Activated T-cell treated with anti-CD3 and anti-CD28 coated beads, Interleukin-2, amount 50 U/mL, for 4 hours (primary cell): ENCODE data around the gene AUTS2. TPM values are rescaled to one million over a fixed set of nuclear protein-coding genes. Genes with fewer than 3 reads are reported as not detected.

Experiments used
- ATAC-seq, 2 donors: fragments of 200-7000 bp; cut with Tn5 transposase; one replicate each; pipeline ENCODE4 v1.10.0; 2021
- DNase-seq: peaks from one replicate; pipeline ENCODE4 v3.0.0-alpha.2; 2020
- H3K27me3 Mint-ChIP-seq: one replicate; pipeline ENCODE4 v1.8.0; 2021; ENCODE audit warnings: low read depth, mixed read lengths
- H3K36me3 Mint-ChIP-seq: one replicate; pipeline ENCODE4 v1.8.0; 2022; ENCODE audit warnings: mixed read lengths; ENCODE audit not compliant: insufficient read depth
- H3K4me1 Mint-ChIP-seq: one replicate; pipeline ENCODE4 v1.8.0; 2021; ENCODE audit warnings: low read depth, mixed read lengths
- H3K4me3 Mint-ChIP-seq: one replicate; pipeline ENCODE4 v1.8.0; 2021; ENCODE audit warnings: mild to moderate bottlenecking, moderate library complexity, mixed read lengths
- H3K9me3 Mint-ChIP-seq: one replicate; pipeline ENCODE4 v1.8.0; 2021; ENCODE audit warnings: mixed read lengths
- total RNA-seq, 3 donors: library from RNA; stranded (reverse); gene quantifications; one replicate each; pipeline ENCODE4 v1.2.1, GENCODE V29; 2021

AUTS2 gene
- total RNA-seq, 3 donors from 2014 or later: 1.4 to 4.4 (median 2.8) TPM

DNA sequence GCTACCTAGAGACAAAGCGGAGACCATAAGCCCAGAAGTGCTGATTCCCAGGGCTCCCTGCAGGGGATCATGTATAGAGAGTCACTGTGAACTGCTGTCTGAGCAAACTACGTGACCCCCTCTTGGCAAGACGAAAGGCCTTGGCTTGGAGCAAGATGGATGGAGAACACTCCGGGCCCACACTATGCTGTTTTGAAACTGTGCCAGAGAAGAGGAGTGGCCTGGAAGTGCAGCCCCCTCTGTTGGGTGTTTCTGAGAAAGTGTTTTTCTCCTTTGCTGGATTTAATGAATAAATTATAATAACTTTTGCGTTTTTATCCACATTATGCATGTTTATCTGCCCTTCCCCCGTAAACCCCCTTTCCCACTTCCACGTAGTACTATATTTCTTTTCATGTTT, 894.4 kb downstream of the AUTS2 start:
- Mint-ChIP-seq H3K4me3 (no peak overlapping the region), H3K9me3 (no peaks in the 10 kb centered on the region), H3K36me3 (no peaks in the 10 kb centered on the region), H3K4me1 (no peaks in the 10 kb centered on the region), H3K27me3 (no peaks in the 10 kb centered on the region)
- DNase-seq (no peak), ATAC-seq (no peak)

DNA sequence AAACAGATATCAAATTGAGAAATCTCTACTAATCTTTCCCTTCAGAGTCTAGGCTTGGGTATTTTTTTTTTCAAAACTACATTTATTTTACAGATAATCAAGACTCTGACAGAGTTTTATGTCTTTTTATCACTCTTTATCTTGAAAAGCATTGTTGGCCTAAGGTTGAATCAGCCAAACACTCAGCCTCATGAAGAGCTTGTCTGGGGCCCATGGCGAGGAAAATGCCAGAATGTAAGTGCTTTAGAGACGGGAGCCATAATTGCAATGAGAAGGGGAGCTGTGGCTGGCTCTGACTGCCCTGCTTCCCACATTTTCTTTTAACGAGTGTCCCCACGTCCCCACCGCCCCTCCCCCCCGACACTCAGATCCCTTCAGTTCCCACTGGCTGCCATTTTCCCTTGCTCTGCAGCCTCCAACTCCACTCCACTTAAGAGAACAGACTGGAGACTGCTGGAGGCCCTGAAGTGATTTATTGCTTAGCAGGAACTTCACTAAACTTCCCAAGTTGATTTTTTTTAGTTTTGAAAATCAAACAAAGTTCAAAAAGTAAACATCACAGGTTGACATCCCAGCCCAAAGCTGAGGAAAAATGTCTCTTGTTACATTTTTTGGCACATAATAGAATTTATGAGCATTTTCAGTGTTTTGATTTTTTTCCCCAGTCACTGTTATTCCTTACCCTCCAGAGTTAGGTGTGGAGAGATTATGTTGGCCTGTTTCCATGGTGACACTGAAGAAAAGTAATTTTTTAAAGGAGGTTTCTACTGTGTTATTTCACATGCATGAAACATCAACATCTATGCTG, 896.2 kb downstream of the AUTS2 start:
- ATAC-seq: no peak
- no peaks in the 10 kb centered on the region for H3K27me3 Mint-ChIP-seq
- no peak for DNase-seq

DNA sequence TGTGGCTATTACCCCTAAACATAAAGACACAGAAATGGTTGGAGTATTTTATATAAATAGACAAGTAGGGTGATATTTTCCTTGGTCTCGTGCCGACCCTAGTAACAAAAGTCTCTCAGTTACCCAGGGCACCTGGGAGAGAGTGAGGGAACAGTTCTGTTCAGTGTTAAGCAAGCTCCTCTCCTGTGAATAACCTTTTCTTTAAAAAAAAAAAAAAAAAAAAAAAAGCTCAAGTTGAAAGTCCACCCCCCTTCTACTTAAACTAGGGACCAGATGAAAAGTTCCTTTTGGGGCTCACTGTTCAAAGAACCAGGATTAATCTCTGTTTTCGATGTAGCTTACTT, 896.7 kb downstream of the AUTS2 start:
- Mint-ChIP-seq H3K4me3 (no peak overlapping the region), H3K36me3 (no peaks in the 10 kb centered on the region), H3K4me1 (no peaks in the 10 kb centered on the region), H3K9me3 (no peaks in the 10 kb centered on the region), H3K27me3 (no peaks in the 10 kb centered on the region)
- ATAC-seq (no peak), DNase-seq (no peak)

More for the DNA sequence above, 896.2 kb downstream of the AUTS2 start:
- H3K4me1 Mint-ChIP-seq: no peaks in the 10 kb centered on the region
- H3K36me3 Mint-ChIP-seq: no peaks in the 10 kb centered on the region
- no peaks in the 10 kb centered on the region for H3K9me3 Mint-ChIP-seq
- H3K4me3 Mint-ChIP-seq: no peak overlapping the region

DNA sequence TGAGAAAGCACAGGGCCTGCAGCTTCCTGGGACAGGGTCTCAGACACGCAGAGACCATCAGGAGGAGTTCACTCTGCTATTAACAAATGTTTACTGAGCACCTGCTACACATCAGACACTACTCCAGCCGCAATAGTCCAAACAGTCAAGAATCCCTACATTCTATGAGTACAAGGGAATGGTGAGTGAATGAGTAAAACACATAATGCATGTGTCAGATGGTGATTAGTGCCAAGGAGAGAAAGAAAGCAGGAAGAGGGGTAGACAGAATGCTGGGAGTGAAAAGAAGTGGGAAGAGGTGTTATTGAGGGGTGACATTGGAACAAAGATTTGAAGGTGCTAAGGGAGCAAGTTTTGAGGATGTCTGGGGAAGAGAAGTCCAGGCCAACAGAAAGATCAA, 899.5 kb downstream of the AUTS2 start:
- H3K4me1 Mint-ChIP-seq: no peaks in the 10 kb centered on the region
- no peaks in the 10 kb centered on the region for H3K36me3 Mint-ChIP-seq
- no peak for DNase-seq
- no peaks in the 10 kb centered on the region for H3K27me3 Mint-ChIP-seq
- ATAC-seq: no peak
- H3K9me3 Mint-ChIP-seq: no peaks in the 10 kb centered on the region
- no peak overlapping the region for H3K4me3 Mint-ChIP-seq

DNA sequence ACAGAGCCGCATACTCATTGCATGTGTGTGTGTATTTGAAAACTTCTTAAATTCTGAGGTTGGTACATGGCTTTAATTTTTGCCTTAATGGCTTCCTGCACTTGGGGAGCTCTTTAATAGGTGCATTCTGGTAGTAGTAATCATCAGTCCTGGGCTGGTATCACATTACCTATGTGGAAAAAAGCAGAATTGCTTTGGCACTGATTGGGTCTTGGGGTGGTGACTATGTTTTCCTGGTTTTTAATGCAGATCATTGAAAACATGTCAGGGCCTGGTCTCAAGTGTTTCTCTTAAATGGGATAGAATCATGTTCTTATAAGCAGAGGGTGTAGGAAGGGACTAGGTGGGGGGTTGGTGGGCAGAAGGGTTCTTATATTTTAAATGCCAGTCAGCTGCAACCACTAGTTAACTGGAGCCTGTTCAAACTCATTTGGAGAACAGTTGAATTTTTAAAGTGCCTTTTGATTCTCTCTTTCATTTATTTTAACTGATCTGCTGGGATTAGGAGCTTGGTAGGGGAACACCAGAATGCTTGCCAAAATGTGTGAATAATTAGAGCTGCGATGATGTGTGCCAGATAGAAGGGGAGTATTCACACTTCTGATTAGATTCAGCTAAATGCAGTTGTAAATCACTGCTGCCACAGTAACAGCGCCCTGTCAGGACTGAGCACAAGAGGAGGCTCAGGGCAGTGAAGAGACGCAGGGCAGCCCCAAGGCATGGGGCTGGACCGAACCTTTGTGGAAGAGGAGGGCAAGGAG, 900.1 kb downstream of the AUTS2 start:
- H3K9me3 Mint-ChIP-seq: no peaks in the 10 kb centered on the region
- H3K36me3 Mint-ChIP-seq: no peaks in the 10 kb centered on the region
- no peaks in the 10 kb centered on the region for H3K4me1 Mint-ChIP-seq
- no peaks in the 10 kb centered on the region for H3K27me3 Mint-ChIP-seq
- no peak overlapping the region for H3K4me3 Mint-ChIP-seq
- no peak for ATAC-seq
- no peak for DNase-seq

DNA sequence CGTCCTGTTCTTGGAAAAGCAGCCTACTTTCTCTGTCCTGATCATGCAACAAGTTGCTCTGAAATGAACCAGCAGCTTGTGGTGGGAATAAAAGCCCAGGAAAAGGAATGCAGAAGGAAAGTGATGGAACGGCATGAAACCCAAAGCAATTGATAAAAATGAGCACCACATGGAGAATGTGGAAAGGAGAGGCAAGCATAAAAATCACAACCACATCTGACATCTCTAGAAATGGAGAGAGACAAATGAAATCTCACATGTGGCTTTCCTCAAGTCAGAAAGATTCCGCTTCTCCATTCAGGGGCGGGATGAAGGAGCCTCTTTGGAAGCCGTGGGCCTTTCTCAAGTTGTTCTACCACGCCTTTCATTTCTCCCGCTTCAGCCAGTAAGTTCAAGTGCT, 902.0 kb downstream of the AUTS2 start:
- no peaks in the 10 kb centered on the region for H3K4me1 Mint-ChIP-seq
- no peak overlapping the region for H3K4me3 Mint-ChIP-seq
- no peaks in the 10 kb centered on the region for H3K9me3 Mint-ChIP-seq
- H3K36me3 Mint-ChIP-seq: no peaks in the 10 kb centered on the region
- DNase-seq: no peak
- H3K27me3 Mint-ChIP-seq: no peaks in the 10 kb centered on the region
- ATAC-seq: no peak

DNA sequence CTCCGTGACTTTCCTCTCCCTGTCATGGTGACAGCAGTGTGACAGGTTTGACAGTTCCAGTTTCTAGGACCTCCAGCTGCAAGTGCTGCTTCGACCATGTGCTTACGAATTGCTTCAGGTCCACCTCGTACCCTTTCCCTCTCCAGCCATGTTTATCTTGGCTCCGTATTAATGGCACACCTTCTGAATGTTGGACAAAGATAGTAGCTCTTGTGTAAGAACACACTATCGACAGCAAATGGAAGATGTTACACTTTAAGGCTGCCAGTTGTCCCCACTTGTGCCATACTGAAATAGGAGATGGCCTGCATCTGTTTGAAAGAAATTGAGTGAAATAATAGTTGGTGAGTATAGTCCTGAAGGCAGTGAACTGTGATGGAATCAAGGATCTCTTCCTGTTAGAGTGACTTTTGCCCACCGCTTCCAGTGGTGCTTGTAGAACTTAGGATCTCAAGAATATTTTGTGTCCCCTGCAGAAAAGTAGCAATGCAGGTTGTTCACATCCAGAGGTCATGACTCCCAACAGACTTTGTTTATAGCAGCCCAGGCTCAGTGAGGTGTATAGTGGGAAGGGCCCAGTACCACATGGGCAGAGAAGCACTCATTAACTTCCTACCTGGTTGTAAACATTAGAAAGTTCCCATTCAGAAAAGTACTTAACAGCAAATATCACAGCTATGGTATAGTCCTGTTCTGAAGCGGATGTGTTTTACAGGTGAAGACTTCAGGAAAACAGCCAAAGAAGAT, 904.0 kb downstream of the AUTS2 start:
- DNase-seq (no peak), ATAC-seq (no peak)
- no peaks in the 10 kb centered on the region for H3K9me3 Mint-ChIP-seq
- H3K4me3 Mint-ChIP-seq: no peak overlapping the region
- H3K27me3 Mint-ChIP-seq: no peaks in the 10 kb centered on the region
- peaks cover 2% of the 10 kb centered on the region for H3K36me3 Mint-ChIP-seq
- H3K4me1 Mint-ChIP-seq: no peaks in the 10 kb centered on the region

DNA sequence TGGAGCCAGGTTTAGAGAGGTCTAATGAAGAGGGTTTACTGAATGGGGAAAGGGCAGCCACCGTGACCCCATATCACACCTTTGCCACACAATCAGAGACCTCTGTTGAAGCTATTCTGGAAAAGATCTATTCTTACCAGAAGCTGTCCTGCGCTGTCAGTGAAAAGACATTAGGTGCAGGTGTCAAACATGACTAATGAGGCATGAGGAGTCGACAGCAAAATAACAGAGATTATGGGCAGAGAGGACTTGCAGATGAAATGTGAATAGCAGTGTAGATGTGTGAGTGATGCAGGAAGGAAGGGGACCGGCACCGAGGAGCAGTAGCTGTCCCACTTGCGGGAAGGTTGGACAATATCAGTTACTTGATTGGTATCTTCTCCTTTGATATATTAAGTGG, 906.0 kb downstream of the AUTS2 start:
- DNase-seq (no peak), ATAC-seq (no peak)
- Mint-ChIP-seq H3K4me3 (no peak overlapping the region), H3K4me1 (no peaks in the 10 kb centered on the region), H3K36me3 (peaks cover 2% of the 10 kb centered on the region), H3K9me3 (no peaks in the 10 kb centered on the region), H3K27me3 (no peaks in the 10 kb centered on the region)

DNA sequence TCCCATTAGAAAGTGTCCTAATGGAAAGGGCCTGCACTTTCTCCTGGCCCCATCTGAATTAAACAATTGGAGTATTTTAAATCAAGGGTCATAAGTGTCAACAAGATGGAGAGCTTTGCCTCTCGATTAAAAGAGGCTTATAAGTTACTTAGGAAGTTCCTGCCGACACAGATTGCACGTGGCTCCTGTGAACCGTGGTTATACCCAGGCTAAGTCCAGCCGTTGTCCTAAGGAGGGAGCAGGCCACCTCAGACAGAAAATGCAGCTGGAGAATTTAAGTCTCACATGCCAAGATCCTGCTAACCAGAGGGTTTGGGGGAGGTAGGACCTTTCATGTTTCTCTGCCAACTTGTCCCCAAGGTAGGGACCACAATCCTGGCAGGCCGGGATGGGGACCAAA, 907.2 kb downstream of the AUTS2 start:
- no peak for ATAC-seq
- Mint-ChIP-seq H3K27me3 (no peaks in the 10 kb centered on the region), H3K36me3 (peaks cover 2% of the 10 kb centered on the region), H3K4me3 (no peak overlapping the region), H3K4me1 (no peaks in the 10 kb centered on the region), H3K9me3 (no peaks in the 10 kb centered on the region)
- DNase-seq: no peak

DNA sequence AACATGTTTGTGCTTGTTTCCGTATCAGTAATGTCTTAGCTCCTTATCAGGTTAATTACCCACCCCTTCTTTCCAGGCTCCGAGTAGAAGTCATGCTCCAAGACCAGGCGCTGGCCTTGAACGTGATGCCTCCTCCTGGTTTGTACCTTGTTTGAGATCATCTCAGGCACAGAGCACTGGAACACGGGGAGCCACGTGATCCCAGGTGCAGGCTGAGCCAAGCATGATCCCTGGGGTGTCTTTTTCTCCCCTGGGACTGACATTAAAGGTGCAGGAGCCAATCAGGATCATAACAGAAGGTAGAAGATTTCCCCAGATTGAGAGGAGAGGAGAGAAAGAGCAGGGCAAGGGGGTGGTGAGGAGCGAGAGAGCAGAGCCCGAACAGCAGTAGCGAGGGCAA, 907.6 kb downstream of the AUTS2 start:
- Mint-ChIP-seq H3K9me3 (no peaks in the 10 kb centered on the region), H3K4me3 (no peak overlapping the region), H3K36me3 (peaks cover 2% of the 10 kb centered on the region), H3K4me1 (no peaks in the 10 kb centered on the region), H3K27me3 (no peaks in the 10 kb centered on the region)
- ATAC-seq (no peak), DNase-seq (no peak)

DNA sequence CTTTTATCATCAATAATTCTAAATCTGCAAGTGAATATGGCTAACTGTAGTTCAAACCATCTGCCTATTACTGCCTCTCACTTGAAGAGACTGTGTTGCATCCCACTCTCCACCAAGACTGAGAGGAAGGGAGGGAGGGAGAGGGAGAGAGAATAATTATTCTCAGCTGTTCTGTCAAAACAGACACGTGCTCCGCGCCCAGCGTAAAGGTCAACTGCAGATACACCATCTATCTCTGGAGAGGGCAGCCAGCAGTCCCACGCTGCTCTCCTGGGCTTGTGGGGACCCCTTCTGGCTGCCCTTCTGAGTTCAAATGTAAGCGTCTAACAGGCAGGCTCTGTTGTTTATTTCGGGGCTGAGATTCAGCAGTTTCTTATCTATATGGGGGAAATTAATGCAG, 908.2 kb downstream of the AUTS2 start:
- H3K36me3 Mint-ChIP-seq: peaks cover 2% of the 10 kb centered on the region
- no peaks in the 10 kb centered on the region for H3K9me3 Mint-ChIP-seq
- no peaks in the 10 kb centered on the region for H3K27me3 Mint-ChIP-seq
- H3K4me3 Mint-ChIP-seq: no peak overlapping the region
- ATAC-seq: no peak
- no peaks in the 10 kb centered on the region for H3K4me1 Mint-ChIP-seq
- DNase-seq: no peak

DNA sequence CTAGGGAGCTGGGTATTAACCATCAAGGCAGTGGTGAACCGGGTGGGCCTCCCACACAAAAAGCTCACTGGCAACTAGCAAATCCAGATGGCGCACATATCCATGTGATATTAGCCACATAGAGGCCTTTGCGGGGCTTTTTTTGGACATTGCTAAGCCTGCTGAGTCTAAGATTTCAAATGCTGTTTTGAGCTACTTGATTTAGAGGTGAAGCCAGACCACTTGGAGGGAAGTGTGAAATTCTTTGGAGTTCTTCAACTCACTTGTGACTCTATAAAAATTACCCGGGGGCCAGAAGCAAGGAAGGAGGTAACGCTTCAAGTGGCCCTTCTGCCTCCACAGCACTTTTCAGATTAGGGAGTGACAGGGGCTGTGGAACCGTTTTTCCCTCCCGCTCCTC, 913.9 kb downstream of the AUTS2 start:
- Mint-ChIP-seq H3K4me3 (no peak overlapping the region), H3K27me3 (no peaks in the 10 kb centered on the region), H3K4me1 (no peaks in the 10 kb centered on the region), H3K36me3 (no peaks in the 10 kb centered on the region), H3K9me3 (no peaks in the 10 kb centered on the region)
- DNase-seq (no peak), ATAC-seq (no peak)

DNA sequence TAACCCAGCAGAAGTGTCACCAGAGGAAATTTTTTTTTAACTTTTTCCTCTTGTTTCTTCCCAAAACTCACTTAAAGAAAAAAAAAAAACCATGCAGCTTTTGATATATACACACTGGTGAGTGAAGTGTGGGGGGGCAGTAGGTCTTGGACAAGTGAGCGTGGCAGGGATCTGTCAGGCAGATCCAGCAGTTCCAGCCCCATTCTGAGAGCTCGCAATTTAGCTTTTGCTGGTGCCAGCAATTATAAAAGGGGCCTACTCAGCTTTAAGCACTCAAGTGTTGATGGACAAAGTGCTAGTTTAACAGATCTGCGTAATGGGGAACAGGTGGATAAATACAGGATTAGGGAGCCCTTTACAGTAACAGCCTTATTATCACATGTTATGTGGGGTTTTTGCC, 914.5 kb downstream of the AUTS2 start:
- Mint-ChIP-seq H3K4me3 (no peak overlapping the region), H3K27me3 (no peaks in the 10 kb centered on the region), H3K4me1 (no peaks in the 10 kb centered on the region), H3K9me3 (no peaks in the 10 kb centered on the region), H3K36me3 (no peaks in the 10 kb centered on the region)
- DNase-seq: no peak
- ATAC-seq: no peak

DNA sequence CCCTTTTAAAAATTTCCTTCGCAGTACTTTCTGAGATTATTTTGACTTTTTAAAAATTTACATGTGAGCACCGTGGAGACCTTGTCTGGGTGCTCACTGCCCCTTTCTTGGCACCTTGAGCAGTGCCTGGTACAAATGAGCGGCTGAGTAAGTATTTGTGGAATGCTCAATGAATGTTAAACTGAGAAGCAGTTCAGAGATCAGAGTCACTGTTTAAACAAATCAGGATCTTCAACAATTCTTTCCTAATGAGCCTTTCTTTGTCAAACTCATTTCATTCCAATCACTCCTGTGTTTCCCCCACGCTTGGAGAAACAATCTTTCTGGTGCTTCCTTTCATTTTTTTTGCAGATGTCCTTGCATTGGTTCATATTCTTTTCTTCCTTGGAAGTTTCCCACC, 922.3 kb downstream of the AUTS2 start:
- Mint-ChIP-seq H3K4me3 (no peak overlapping the region), H3K4me1 (no peaks in the 10 kb centered on the region), H3K9me3 (no peaks in the 10 kb centered on the region), H3K36me3 (no peaks in the 10 kb centered on the region), H3K27me3 (no peaks in the 10 kb centered on the region)
- DNase-seq (no peak), ATAC-seq (no peak)
